SH-SY5Y (cell line): ENCODE measurements around the gene IRF6.

Experiments used
- GATA2 ChIP-seq: IDR thresholded peaks from 2 replicates; pipeline ENCODE4 v1.6.1; 2011; ENCODE audit warnings: mild to moderate bottlenecking, low read depth, low read length
- GATA3 ChIP-seq: IDR thresholded peaks from 2 replicates; pipeline ENCODE4 v1.6.1; 2011; ENCODE audit warnings: low read depth, mild to moderate bottlenecking, low read length, moderate library complexity

The IRF6 gene

DNA sequence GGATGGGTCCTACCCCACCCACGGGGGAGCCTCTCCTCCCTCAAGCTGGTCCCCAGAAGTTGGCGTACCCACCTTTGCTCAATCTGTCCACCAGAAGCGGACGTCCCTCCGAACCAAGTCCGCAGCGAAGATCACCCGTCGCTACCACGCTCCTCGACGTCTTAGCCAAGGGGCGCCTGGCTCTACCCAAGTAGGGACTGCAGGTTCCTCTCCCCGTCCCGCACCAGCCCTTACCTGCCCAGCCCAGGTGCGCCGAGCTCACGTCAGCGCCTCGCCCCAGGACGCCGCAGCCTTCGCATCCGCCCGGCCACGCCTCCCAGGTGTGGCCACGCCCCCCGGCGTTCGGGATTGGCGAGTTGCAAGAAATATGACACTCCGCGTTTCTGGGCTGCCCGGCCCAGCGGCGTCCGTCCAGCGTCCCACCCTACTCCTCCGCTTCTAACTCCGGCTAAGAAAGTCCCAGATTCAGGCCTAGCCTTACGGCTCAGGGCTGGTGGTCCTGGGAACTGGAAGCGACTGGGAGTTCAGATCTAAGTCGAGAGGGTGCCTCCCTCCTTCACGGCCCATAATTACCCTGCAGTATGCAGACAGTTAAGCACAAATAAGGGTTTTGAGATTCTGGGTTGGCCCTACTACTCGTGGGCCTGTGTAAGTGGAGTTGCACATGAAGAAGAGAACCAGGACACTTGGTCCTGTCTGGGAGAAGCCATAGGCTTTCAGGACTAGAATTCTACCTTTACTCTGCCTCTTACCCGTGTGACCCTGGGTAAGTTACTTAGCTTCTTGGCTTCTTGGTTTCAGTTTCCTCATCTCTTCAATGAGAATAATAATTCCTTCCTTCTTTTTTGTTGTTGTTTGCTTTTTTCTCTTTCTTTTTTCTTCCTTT, at the start of gene IRF6:
IRF6 (minus strand) TSS at position 268 of the 886 bp plus-strand sequence. CDS start 4,729 bp downstream, outside the sequence.
- TF ChIP-seq GATA2: no peak
- TF ChIP-seq GATA3: no peak

- TF ChIP-seq GATA2 (no peak), GATA3 (no peak)
These were observed 49.7 kb upstream of the IRF6 start for GRCh38 chr1:209855623-209856022.

- TF ChIP-seq GATA2 (no peak), GATA3 (no peak)
These were observed 49.1 kb upstream of the IRF6 start for GRCh38 chr1:209855006-209855405.

DNA sequence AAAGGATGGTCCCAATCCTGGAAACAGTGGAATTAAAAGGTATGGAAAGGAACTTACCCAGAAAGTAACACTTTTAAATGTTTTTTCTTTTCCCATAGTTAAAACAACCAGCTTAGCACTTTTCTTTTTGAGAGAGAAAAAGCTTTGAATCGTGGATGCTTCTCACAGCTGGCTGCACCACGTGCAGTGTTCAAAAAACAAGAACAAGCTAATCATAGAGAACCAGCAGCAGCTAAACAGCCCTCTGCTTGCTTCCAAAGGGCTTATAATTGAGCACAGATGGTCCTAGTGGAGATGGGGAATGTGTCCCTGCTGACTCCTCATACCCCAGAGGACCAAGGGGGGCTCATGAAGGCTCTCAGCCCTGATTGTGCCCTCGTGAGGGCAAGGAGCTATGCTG, 48.3 kb upstream of the IRF6 start:
- TF ChIP-seq GATA2 (no peak), GATA3 (no peak)

GRCh38 chr1:209853676-209854075, 47.7 kb upstream of the IRF6 start:
- TF ChIP-seq GATA2 (no peak), GATA3 (no peak)

DNA sequence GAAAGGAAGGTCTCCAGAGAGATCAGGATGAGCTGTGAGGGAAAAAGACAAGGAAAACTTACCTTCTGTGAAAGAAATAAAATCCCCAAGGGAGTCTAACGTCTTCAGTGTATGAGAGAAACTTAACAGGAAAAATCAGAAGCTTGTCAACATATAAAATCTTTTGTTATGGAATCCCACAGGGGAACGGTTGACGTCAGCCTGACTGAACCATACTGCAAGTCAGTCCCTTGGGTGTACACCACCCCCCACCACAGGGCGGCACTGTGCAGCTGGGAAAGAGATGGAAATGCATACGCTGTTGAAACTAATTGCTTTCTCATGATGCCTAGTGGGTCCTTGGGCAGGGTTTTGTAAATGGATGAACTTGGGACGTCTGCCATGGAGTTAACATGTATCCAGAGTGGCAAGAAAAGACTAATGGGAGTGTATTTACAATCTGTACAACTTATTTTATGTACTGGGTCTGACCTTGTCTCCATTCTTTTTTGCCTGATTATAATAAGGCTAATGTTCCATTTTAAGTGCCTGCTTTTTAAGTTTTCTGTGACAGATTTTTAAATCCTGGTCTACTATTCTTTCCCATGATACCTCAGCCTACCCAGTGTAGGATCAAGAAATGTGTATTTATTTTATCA, 44.5 kb upstream of the IRF6 start:
- TF ChIP-seq GATA3: no peak
- no peak for TF ChIP-seq GATA2

GRCh38 chr1:209849388-209849787, 43.4 kb upstream of the IRF6 start:
- TF ChIP-seq GATA2 (no peak), GATA3 (no peak)

DNA sequence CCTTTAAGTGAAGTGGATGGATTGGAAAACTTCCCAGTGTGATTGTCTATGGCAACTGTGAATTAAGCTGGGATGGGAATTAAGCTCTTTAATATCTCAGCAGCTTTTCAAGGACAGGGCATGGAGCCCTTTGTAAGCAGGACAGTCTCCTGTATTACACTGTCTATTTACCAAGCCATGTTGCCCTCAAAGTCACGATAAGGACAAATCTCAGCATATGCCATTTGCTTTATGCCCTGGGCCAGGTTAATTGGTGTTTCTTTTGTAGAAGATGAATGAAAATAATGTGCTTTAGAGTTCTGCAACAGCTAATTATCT, 39.4 kb upstream of the IRF6 start:
- TF ChIP-seq GATA2: no peak

DNA sequence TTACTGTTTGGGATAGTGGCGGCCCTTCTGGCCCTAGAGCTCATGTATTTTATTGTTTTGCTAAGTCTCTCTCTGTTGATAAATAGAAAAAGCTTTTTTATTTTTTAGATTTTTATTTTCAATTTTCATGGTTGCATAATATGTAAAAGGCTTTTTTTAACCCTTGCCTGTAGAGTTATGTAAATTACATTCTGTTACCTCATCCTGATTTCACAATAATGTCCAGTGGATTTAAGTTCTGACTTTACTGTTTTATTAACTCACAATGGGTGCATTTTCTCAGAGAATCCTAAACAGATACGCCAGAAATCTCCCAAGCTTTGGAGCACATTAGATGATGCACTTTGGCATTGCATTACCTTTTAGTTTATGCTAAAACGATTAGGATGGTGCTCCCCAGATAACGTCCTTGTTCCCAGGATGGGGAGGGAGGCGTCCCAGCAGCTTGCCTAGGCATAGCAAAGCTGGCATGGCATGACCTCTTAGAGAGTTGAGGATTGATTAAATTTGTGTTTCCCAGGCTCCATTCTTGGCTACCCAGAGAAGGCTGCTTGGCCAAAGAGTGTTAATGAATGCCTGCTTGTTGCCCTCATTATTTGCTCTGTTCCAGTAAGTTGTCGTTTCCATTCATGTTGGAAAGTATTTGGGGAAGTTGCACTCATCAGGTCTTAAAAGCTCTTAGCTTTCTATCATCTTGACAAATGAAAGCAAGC, 38.9 kb upstream of the IRF6 start:
- TF ChIP-seq GATA2: no peak
- TF ChIP-seq GATA3: no peak

GRCh38 chr1:209840611-209841010, 34.7 kb upstream of the IRF6 start:
- TF ChIP-seq GATA3 (no peak), GATA2 (no peak)

DNA sequence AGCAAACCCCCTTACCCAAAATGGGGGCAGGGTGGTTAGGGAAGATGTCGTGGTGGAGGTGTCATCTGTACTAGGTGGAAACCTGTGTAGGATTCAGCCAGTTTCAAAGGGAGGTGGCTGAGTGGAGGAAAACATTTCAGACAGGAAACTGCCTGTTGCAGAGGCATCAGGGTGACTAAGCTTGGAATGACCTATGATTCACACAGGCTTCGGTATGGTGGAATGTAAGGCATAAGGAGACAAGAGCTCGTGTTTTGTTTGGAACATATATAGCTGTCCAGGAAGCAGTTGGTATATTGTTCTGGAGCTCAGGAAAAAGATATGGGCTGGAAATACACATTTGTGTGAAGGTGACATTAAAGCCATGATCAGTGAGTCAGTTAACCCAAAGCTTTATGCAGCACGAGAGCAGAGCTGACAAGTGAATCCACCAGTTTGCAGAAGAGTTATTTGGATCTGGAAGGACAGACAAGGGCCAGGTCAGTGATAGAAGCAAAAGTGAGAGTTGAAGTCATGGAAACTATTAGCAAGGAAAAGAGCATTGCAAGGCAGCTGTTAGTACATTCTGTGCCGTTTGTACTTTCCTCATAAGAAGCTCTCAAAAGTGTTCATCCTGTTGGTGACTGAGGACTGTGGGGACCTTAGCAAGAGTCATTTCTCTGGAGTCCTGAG, 34.1 kb upstream of the IRF6 start:
- TF ChIP-seq GATA3: no peak
- no peak for TF ChIP-seq GATA2

- TF ChIP-seq GATA3: no peak
- TF ChIP-seq GATA2: no peak
These were observed 32.6 kb upstream of the IRF6 start for GRCh38 chr1:209838537-209838936.

GRCh38 chr1:209837671-209838070, 31.7 kb upstream of the IRF6 start:
- TF ChIP-seq GATA3 (no peak), GATA2 (no peak)

DNA sequence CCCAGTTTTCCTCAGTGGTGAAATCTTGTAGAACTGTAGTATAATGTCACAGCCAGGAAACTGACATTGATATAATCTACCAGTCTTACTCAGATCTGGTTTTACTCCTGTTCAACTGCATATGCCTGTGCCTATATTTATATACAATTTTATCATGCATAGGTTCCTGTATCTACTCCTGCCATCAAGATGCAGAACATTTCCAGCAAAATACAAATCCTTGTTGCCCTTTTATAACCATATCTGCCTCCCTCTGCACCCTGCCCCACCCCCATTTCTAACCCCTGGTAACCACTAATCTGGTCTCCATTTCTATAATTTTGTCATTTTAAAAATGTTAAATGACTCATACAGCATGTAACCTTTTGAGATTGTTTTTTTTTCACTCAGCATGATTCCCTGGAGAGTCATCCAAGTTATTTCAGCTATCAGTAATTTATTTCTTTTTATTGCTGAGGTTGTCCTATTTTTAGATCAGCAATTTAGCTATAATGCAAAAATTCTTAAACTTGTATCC, 29.9 kb upstream of the IRF6 start:
- TF ChIP-seq GATA3 (no peak), GATA2 (no peak)
